LoVo (cell line): ENCODE data around the gene RNF138.
"Not testable (repeated sequence)": the region's sequence is repeated elsewhere in the genome, so short reads cannot be mapped to it uniquely, and the experiment has no call there.

ENCODE experiments used
- DNase-seq: peaks from one replicate; pipeline ENCODE4 v3.0.0-alpha.2; 2016; ENCODE audit warnings: low spot score

Gene RNF138, protein sequence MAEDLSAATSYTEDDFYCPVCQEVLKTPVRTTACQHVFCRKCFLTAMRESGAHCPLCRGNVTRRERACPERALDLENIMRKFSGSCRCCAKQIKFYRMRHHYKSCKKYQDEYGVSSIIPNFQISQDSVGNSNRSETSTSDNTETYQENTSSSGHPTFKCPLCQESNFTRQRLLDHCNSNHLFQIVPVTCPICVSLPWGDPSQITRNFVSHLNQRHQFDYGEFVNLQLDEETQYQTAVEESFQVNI

DNA sequence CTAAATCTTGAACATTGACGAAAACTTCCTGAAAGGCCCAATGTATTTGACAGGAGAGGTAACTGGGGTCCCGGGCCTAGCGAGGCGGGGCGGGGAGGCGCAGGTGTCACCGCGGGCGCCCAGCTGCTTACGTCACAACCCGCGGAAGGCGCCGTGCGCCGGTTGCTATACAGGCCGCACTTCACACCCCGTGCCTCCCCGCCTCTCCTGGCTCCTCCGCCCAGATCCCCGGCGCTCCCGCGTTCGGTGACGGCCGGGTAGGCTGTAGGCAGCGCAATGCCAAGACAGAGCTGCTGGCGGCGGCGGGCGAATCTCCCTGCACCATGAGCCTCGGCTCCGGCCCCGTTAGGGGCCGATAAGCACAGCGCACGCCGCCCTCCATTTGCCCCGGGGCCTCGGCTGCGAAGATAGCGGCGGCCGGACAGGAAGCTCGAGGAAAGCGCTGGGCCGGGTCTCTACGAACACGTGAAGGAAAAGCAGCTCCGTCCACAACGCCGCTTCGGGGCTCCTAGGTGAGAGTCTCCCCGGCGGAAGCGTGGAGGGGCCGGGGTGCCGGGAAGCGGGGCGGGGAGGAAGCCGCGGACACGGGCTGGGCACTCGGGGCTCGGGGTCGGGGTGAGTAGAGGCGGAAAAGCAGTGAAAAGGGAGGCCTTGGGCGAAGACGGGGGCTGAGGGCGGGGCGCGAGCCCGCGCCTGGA lies at the start of gene RNF138:
Gene RNF138, plus strand, starts transcription at position 151 of the 698 bp plus-strand sequence. CDS start 903 bp downstream, outside the sequence.
- DNase-seq = peak; percentile 87

DNA sequence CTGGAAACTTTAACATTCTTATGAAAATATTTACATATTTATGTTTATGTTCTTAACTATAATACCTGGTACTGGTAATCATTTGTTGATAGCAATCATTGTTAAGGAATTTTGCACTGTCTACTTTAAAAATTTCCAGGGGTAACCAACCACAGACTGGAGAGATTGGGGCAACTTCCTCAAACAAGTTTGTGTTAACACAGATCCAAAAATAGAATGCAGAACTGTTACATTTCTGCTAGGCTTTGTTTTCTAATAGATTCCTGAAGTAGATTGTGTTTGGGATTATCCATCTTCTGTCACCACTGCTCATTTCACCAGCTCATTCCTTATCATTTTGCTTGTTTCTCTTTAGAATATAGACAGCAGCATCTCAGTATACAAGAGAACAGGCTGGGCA lies 49.3 kb upstream of the RNF138 start:
- DNase-seq = no peak

DNA sequence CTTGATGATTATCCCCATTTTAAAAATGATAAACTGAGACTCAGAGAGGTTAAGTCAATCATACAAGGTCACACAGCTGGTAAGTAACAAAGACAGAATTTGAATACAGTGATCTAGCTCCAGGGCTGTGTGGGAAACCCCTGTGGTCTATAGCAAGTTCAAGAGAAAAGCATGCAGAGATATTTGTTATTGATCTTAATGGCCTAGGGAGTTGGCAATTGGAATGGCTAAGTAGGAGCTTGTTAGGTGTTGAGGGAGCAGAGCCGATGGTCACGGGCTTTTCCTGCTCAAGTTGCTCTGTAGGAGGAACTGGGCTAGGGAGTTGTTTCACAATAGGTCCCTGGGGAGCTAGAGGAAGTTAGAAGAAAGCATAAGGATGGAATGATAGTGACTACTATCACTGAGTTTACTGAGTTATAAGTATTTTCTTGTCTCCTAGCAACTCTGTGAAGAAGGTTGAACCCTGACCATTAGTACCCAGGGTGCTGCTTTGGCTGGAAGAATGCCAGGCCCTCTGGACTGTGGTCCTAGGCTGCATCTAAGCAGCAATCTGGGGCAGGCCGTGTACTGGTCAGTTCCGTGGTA lies 43.1 kb upstream of the RNF138 start:
- no peak for DNase-seq

DNA sequence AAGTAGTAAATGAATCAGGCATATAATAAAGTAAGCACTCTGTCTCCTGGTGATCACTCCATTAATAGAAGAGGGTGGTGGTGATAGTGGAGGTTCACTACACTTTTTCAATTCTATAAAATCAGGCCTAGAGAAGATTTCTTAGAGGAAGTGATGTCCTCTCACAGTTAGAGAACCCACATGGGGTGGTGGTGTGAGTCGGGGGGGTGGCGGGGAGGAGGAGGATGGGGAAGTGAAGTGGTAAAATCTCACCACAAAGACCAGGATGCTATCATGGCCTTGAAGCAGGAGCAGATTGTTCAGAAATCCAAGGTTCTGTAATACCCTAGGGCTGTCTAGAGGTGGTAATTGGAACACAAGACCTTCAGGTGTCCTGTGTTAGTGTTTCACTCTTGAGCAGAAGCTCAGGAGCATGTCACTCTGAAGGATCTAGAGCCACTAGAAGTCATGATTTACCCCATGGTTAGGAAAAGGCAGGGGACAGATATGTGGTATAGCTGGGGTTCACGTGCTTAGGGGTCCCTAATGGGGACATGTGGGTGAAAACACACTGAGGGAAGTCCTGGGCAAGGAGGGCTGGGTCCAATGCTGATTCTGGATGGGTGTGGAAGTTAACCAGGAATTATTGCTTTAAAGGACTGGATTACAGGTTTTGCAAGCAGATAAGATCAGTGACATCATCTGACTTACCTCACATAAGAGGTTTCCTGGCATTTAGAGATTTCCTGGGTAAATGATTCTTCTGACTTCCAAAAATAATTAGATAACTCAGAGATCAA lies 42.1 kb upstream of the RNF138 start:
- DNase-seq = no peak

DNA sequence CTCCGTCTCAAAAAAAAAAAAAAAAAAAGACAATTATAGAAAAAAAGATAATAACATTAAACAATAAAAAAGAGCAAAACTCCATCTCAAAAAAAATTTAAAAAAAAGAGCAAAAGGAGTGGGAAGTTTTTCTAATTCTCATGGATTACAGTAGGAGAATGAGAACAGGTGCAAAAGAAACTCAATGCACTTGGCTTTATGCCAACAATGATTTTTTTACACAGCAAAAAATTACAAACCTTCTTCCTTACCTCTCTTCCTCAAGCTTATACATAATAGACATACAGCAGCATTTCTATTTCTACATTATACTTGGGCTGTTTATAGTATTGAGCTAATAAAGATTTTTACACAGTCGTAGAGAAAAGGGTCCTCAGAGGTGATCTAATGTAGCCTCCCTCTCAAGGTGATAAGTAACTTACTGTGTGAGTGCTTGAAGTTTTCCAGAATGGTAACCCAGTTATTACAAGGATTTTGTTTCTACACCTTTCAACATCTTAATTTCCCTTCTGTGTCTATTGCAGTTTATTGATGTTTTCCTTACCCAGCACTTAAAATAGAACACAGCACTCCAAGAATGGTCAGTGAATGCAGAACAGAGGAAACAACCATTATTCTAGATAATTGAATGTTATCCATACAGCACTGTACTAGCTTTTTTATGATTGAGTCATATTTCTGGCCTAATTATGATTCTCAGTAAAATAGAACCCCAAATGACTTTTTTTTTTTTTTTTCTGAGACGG lies 34.9 kb upstream of the RNF138 start:
- DNase-seq = no peak

DNA sequence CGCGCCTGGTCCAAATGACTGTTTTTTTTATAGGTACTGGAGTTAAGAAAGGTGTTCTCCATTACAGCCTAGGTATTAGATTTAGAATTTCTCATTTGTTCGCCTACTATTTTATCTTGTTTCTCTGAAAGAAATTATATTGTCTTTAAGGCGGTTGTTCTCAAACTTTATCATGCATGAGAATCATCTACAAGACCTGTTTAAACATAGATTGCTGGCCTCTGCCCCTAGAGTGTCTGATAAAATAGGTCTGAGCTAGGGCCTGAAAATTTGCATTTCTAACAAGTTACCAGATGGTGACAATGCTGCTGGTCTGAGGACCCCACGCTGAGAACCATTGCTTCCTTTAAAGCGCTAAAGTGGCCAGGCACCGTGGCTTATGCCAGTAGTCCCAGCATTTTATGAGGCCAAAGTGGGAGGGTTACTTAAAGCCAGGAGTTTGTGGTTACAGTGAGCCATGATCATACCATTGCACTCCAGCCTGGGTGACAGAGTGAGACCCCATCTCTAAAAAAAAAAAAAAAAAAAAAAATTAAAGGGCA lies 34.0 kb upstream of the RNF138 start:
- DNase-seq = no peak

DNA sequence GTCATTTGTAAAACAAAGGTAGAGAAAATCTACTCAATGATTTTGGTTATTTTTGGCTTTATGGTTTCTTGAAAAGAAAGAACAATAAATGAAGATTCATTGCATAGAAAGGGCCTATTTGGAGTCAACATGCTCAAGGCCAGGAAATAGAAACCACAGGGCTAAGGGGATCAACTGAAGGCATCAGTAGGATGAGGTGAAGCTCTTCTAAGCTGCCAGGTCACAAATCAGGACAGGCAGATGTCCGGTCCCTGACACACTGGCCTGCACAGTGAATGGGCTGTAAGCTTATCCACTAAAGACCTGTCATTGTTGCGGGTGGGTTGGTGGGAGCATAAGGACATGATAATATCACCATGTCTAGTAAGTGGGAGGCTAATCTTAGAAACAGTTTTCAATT lies 31.6 kb upstream of the RNF138 start:
- DNase-seq = no peak

DNA sequence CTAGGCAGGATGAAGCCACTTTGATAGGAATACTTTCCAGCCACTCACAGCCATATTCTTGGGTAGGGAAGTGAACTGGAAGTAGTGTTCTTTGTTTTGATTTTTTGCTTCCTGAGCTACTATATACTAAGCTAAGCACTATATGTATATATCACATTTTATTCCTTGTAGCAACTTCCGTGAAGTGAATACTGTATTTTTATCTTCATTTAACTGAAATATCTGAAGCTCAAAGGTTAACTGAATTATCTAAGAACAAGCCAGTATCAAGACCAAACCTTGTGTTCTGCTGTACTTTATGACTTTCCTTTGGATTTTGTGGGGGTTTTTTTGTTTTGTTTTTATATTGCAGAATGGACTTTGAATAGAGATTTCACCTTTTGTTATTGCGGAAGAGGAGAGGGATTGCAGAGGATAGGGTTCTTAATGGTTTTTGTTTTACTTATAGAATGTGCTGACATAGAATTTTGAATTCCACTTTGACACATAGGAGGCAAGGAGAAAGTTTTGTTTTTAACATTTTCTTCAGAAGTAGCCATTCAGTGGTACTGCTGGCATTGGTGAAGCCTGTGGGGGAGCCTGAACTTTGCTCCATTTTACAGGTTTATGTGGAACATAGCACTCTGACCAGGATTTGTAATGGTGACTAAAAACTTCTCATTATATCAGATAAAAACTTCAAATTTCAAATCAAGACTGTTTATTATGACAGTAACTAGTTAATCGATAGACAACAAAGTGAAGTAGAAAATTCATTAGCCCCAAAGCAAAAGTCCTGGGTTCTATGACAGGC lies 24.1 kb upstream of the RNF138 start:
- DNase-seq = no peak

DNA sequence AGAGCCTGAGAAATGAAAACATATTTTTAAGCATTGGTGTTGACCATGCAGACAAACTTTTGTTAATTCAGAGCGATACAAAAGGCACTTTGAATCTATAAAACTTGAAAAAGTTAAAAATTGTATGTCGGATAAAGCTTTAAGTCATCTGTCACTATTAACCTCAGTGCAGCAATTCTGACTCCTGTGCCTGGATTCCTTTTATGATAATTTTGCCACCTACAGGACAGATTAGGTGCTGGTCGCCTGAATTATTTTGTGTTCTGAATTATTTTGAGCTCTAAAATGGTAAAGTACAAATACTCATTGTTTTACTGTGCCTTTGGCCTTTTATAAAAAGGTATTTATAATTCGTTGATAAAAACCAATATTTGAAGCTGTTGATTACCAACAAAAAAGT lies 19.4 kb upstream of the RNF138 start:
- DNase-seq = no peak

DNA sequence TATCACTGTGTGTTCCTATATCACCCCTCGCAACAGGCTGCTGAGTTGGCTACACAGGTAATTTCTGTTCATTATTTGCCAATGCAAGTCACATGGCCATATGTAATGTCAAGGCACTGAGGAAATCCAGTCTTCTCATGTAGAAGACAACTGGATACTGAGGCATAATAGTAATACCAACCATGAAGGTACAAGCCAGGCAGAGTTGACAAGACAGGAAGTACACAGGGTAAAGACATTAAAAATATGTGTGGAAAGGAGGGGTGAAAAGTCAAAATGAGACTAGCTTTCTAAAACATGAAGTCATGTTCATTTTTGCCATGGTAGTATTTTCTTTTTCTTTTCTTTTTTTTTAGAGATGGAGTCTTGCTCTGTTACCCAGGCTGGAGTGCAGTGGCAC lies 17.5 kb upstream of the RNF138 start:
- DNase-seq = no peak

DNA sequence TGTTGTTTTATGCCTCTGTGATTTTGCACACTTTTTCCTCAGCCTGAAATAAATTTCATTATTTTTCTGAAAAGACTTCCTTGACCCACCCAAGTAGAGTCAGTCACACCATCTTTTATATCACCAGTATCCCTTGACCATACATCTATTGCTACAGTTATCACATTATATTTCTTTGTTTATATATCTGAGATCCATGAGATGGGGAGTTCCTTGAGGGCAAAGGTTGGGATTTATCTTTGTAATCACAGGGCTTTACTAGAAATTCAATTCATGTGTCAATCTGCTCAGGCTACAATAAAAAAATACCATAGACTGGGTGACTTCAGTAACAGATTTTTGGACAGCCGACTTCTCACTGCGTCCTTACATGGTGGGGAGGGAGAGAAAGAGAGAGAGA lies 12.8 kb upstream of the RNF138 start:
- DNase-seq = no peak

DNA sequence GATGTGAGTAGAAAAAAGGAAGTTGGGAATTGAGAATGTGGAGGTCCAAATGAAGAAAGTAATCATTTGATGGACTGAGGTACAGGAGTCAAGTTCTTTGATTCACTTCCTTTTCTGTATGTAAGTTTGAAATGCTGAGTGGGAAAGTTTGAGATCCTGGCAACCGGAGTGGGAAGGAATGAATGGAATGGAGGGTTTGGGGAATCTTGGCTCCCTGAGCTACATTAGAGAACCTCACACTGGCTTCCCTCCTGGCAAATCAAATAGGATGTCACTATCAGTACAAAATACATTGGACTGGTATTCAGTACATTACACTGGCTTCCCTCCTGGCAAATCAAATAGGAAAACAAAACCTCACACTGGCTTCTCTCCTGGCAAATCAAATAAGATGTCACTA lies 9.8 kb upstream of the RNF138 start:
- DNase-seq = no peak

DNA sequence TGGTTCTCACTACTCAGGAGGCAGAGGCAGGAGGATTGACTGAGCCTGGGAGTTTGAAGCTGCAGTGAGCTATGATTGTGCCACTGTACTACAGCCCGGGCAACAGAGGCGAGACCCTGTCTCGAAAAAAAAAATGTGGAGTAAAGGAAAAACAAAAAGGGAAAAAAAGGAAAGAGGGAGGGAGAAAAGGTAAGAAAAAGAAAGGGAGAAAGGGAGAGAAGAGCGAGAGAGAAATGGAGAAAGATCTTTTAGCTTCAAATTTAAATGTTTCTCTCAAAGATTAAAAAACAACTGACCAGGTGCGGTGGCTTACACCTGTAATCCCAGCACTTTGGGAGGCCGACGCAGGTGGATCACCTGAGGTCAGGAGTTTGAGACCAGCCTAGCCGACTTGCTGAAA lies 7.9 kb upstream of the RNF138 start:
- DNase-seq = no peak

DNA sequence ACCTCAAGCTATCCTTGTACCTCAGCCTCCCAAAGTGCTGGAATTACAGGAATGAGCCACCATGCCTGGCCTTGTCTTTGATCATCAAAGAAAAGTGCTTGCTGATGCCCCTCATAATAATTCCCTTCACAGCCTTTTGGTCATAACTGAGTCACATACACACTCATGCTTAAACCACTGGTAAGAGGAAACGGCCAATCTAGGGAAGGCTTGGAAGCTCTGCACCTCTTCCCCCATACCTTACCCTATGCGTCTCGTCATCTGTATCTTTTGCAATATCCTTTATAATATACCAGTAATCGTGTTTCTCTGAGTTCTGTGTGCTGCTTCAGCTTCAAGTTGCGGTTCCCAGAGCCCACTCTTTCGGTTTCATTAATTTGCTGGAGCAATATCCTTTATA lies 4.8 kb upstream of the RNF138 start:
- no peak for DNase-seq

DNA sequence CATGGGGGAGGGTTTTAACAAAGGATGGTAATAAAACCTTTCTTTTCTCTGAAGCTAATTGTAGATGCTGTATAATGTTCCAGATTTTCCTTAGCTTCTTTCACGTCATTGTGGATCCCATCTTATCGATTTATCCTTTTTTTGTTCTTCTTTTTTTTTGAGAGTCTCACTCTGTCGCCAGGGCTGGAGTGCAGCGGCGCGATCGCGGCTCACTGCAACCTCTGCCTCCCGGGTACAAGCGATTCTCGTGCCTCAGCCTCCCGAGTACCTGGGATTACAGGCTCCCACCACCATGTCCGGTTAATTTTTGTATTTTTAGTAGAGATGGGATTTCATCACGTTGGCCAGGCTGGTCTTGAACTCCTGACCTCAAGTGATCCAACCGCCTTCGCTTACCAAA lies 843 bp upstream of the RNF138 start:
- DNase-seq = not testable (repeated sequence)

DNA sequence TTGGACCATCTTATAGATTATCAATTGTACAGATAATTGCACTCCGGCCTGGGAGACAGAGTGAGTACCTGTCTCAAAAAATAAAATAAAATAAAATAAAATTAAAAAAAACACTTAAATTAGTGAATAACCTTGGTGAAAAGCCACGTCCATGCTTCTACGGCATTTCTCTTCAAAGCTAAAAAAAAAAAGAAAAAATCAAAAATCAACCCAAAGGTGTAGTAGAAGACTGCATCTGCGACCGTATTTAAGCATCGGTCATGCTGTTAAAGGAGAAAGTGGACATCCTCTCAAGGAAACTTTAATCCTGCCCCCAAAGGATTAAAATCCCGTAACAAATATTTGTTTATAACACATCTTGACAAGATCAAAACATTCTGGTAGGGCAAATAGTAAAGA lies 350 bp upstream of the RNF138 start:
- no peak for DNase-seq

DNA sequence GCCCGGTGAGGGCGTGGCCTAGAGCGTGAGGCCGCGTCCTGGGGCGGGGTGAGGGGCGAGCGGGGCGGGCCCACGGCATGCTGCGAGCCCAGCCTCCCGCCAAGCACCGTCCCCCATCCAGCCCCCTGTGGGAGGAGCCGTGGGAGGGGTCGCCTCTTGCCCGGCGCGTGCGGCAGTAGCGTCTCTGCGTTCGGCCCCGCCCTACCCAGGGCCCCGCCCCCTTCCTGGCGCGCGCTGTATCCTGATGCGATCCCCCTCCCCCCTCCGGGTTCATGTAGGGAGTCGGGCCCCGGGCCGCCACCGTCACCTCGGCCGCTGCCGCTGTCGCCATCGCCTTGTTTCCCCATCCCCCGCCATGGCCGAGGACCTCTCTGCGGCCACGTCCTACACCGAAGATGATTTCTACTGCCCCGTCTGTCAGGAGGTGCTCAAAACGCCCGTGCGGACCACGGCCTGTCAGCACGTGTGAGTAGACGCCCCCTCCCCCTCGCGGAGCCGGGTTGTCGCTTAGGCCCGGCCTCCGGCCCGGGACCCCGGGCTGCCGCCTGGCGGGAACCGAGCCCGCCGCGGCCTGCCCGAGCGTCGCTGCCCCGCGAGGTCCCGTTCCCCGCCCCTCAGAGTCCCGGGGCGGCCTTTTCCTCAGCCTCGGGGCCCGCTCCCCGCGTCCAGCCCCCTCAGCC lies 888 bp downstream of the RNF138 start:
- peak; percentile 96 for DNase-seq

DNA sequence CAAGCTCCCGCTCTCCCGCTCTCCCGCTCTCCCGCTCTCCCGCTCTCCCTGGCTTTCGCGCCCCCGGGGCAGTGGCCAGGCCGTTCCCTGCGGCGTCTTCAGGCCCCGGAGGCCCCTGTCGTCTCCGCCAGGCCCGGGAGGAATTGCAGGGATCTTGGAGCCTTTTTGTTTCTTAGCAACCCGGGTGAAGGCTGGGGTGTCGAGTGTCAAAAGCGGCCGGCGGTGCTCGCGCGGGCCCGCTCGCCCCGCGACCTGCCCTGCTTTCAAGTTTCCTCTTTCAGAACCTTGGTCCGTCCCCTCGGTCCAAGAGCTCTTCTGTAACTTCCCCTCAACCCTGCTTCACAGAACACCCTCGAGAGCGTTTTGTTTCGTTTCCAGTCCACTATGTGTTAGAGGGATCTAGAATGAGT lies 1.4 kb downstream of the RNF138 start:
- peak; percentile 32 for DNase-seq

DNA sequence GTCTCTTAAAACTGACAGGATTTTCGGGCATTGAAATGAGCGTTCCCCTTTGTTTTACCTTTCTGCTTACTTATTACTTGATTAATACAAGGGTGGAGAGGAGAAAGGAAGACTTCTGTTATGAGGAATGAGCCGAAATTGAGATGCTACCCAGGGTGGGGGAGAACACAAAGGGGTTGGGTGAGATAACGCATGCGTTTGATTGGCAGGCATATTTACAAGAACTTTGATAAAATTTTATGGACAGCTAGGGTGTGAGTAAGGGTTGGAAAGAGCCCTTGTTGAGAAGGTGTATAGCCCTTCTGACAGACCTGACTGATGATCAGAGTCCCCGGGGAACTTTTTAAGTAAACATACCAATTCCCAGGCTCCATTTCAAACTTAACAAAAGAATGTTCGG lies 1.8 kb downstream of the RNF138 start:
- peak; percentile 41 for DNase-seq

DNA sequence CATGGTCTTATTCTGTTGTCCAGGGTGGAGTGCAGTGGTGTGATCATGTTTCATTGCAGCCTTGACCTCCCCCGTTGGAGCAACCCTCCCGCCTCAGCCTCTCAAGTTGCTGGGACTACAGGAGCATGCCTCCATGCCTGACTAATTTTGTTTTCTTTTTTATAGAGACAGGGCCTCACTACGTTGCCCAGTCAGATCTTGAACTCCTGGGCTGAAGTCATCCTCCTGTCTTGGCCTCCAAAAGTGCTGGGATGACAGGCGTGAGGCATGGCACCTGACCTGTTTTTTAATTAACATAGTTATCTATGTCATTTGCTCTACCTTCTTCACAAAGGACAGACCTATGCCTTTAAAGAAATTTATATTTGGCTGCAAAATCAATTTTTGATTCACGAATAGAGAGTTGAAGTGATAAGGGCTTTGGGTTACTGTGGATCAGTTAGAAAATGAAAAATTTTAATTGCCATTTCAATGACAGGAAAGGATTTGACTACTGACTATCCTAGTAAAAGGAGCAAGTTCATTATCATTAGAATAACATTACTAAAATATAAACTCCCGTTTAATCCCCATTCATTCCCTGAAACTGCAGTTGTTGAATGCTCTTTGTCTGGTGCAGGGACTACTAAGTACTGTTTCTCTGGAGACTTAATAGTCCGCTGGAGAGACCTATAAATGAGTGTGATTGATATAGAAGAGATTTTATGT lies 3.7 kb downstream of the RNF138 start:
- DNase-seq = no peak
